ENCODE results near the gene EFNA5. TPM values are rescaled to one million over a fixed set of nuclear protein-coding genes. Genes with fewer than 3 reads are reported as not detected.

The EFNA5 gene
- polyA plus RNA-seq, 1 donor (not counting 4 experiments of a cell fraction or from before 2014, with no cell fraction given) = 4.8 TPM

GRCh38 chr5:107500840-107501239 lies 169.9 kb downstream of the EFNA5 start:
- Histone ChIP-seq H3K9ac (ENCODE audit: control insufficient read depth, extremely low read depth, insufficient read depth, low read length) (no peak overlapping the region), H3K36me3 (ENCODE audit: control insufficient read depth in 2 of 2, extremely low read depth in 1 of 2, insufficient read depth in 2 of 2, low read length in 2 of 2) (no peaks in the 10 kb centered on the region), H3K79me2 (ENCODE audit: control insufficient read depth, insufficient read depth, low read length) (peaks cover 4% of the 10 kb centered on the region), H4K20me1 (ENCODE audit: control insufficient read depth, extremely low read depth, insufficient read depth, low read length) (no peaks in the 10 kb centered on the region), H3K9me1 (ENCODE audit: control insufficient read depth, extremely low read depth, insufficient read depth, low read length) (no peaks in the 10 kb centered on the region), H2AFZ (ENCODE audit: control insufficient read depth, low read length) (no peak overlapping the region), H3K27ac (ENCODE audit: control insufficient read depth, insufficient read depth, low read length) (no peak overlapping the region), H3K4me2 (ENCODE audit: control insufficient read depth, extremely low read depth, insufficient read depth, low read depth, low read length) (no peak overlapping the region), H3K27me3 (ENCODE audit: control insufficient read depth, extremely low read depth, insufficient read depth, low read length) (no peaks in the 10 kb centered on the region), H3K9me3 (ENCODE audit: control insufficient read depth, low read depth, low read length) (no peaks in the 10 kb centered on the region), H3K4me3 (ENCODE audit: control insufficient read depth in 2 of 3, extremely low read depth in 1 of 3, insufficient read depth in 2 of 3, low read depth in 1 of 3, low read length in 3 of 3) (no peak overlapping the region), H3K4me1 (ENCODE audit: control insufficient read depth, extremely low read depth, insufficient read depth, low read length) (peaks cover 7% of the 10 kb centered on the region)
- no peak for DNase-seq (ENCODE audit: low read depth, low spot score)
- FAIRE-seq = no peak
- TF ChIP-seq CTCF (optimal IDR thresholded peaks at IDR 0.05 in 1 of 3, IDR thresholded peaks at IDR 0.05 in 1 of 3, conservative IDR thresholded peaks at IDR 0.05 in 1 of 3; ENCODE audit: extremely low read depth in 1 of 3, insufficient read depth in 2 of 3, low read length in 3 of 3) (no peak), EZH2 (IDR thresholded peaks at IDR 0.05; ENCODE audit: low read length) (no peak)
- dilution Hi-C loops (cut with MboI; ENCODE audit: extremely low pct_ligation_motif_present, low sequenced_read_pairs) = no loop called here

- Histone ChIP-seq H3K4me2 (ENCODE audit: control insufficient read depth, extremely low read depth, insufficient read depth, low read depth, low read length) (no peak overlapping the region), H3K9ac (ENCODE audit: control insufficient read depth, extremely low read depth, insufficient read depth, low read length) (no peak overlapping the region), H3K36me3 (ENCODE audit: control insufficient read depth in 2 of 2, extremely low read depth in 1 of 2, insufficient read depth in 2 of 2, low read length in 2 of 2) (no peaks in the 10 kb centered on the region), H3K27me3 (ENCODE audit: control insufficient read depth, extremely low read depth, insufficient read depth, low read length) (no peaks in the 10 kb centered on the region), H3K4me3 (ENCODE audit: control insufficient read depth in 2 of 3, extremely low read depth in 1 of 3, insufficient read depth in 2 of 3, low read depth in 1 of 3, low read length in 3 of 3) (no peak overlapping the region), H3K79me2 (ENCODE audit: control insufficient read depth, insufficient read depth, low read length) (peaks cover 4% of the 10 kb centered on the region), H3K4me1 (ENCODE audit: control insufficient read depth, extremely low read depth, insufficient read depth, low read length) (peaks cover 7% of the 10 kb centered on the region), H4K20me1 (ENCODE audit: control insufficient read depth, extremely low read depth, insufficient read depth, low read length) (no peaks in the 10 kb centered on the region), H3K27ac (ENCODE audit: control insufficient read depth, insufficient read depth, low read length) (no peak overlapping the region), H3K9me1 (ENCODE audit: control insufficient read depth, extremely low read depth, insufficient read depth, low read length) (no peaks in the 10 kb centered on the region), H3K9me3 (ENCODE audit: control insufficient read depth, low read depth, low read length) (no peaks in the 10 kb centered on the region), H2AFZ (ENCODE audit: control insufficient read depth, low read length) (no peak overlapping the region)
- DNase-seq (ENCODE audit: low read depth, low spot score) = no peak
- TF ChIP-seq EZH2 (IDR thresholded peaks at IDR 0.05; ENCODE audit: low read length) = no peak
- TF ChIP-seq CTCF (optimal IDR thresholded peaks at IDR 0.05 in 1 of 3, IDR thresholded peaks at IDR 0.05 in 1 of 3, conservative IDR thresholded peaks at IDR 0.05 in 1 of 3; ENCODE audit: extremely low read depth in 1 of 3, insufficient read depth in 2 of 3, low read length in 3 of 3) = no peak
- no peak for FAIRE-seq
- dilution Hi-C loops (cut with MboI; ENCODE audit: extremely low pct_ligation_motif_present, low sequenced_read_pairs) = no loop called here
Measured at GRCh38 chr5:107500347-107500746, 170.4 kb downstream of the EFNA5 start.

All from keratinocyte (primary cell).